ENCODE data around the gene CCDC24.

Gene CCDC24

GRCh38 chr1:43963890-43964289, 27.5 kb upstream of the CCDC24 start:
- no peak for DNase-seq

GRCh38 chr1:43965316-43965715, 26.1 kb upstream of the CCDC24 start:
- no peak for DNase-seq

- DNase-seq, result no peak
Measured at GRCh38 chr1:43968348-43968948, 23.0 kb upstream of the CCDC24 start.

- no peak for DNase-seq
Measured at GRCh38 chr1:43969416-43969745, 22.0 kb upstream of the CCDC24 start.

- peak; percentile 98 for DNase-seq
Measured at GRCh38 chr1:43969746-43970466, 21.5 kb upstream of the CCDC24 start, which contains the start of gene DPH2. TSS of gene DPH2 (plus strand) at chr1:43970010. CDS start at chr1:43970176, 166 bp downstream.

- no peak for DNase-seq
Measured at GRCh38 chr1:43970502-43970901, 20.9 kb upstream of the CCDC24 start.

GRCh38 chr1:43970911-43971310, 20.5 kb upstream of the CCDC24 start:
- no peak for DNase-seq

- DNase-seq, result no peak
Measured at GRCh38 chr1:43971336-43971980, 19.9 kb upstream of the CCDC24 start.

- DNase-seq, result no peak
Measured at GRCh38 chr1:43973981-43974442, 17.4 kb upstream of the CCDC24 start.

GRCh38 chr1:43974443-43975248, 16.8 kb upstream of the CCDC24 start, which contains the start of gene ATP6V0B:
TSS of gene ATP6V0B (plus strand) at chr1:43974960. CDS start at chr1:43975041, 81 bp downstream.
- peak; percentile 96 for DNase-seq

GRCh38 chr1:43975249-43975961, 16.0 kb upstream of the CCDC24 start:
- DNase-seq, result no peak

- no peak for DNase-seq
Measured at GRCh38 chr1:43976045-43976444, 15.4 kb upstream of the CCDC24 start.

GRCh38 chr1:43976890-43977289, 14.5 kb upstream of the CCDC24 start:
- DNase-seq, result no peak

GRCh38 chr1:43977376-43978263, 13.8 kb upstream of the CCDC24 start:
- no peak for DNase-seq

- no peak for DNase-seq
Measured at GRCh38 chr1:43978264-43978550, 13.2 kb upstream of the CCDC24 start.

GRCh38 chr1:43978551-43979260, 12.7 kb upstream of the CCDC24 start, which contains the start of gene B4GALT2:
TSS of gene B4GALT2 (plus strand) at chr1:43979210. CDS start at chr1:43981161, 1,951 bp downstream.
- DNase-seq, result peak; percentile 60

- no peak for DNase-seq
Measured at GRCh38 chr1:43979261-43979527, 12.2 kb upstream of the CCDC24 start.

GRCh38 chr1:43979528-43980254, 11.7 kb upstream of the CCDC24 start:
- peak; percentile 80 for DNase-seq

GRCh38 chr1:43980255-43981134, 10.9 kb upstream of the CCDC24 start:
- no peak for DNase-seq

Data from right hindlimb (tissue), 1 donor.